Activated T-cell treated with anti-CD3 and anti-CD28 coated beads, Interleukin-2, amount 50 U/mL, for 72 hours (primary cell): Measurements from ENCODE around the gene NHS. TPM values are rescaled to one million over a fixed set of nuclear protein-coding genes. Genes with fewer than 3 reads are reported as not detected.

Experiments
- ATAC-seq, 2 donors: fragments of 150-1000 bp; cut with Tn5 transposase; replicated peaks in 1 of 2; 2 replicates each; pipeline ENCODE4 v1.10.0; 2021; ENCODE audit warnings: moderate library complexity in 2 of 2, mild to moderate bottlenecking in 1 of 2
- DNase-seq, 2 donors: peaks; one replicate each; pipeline ENCODE4 v3.0.0; 2021 to 2022; ENCODE audit warnings: mixed read lengths in 1 of 2
- H3K27ac Mint-ChIP-seq: one replicate; pipeline ENCODE4 v1.8.0; 2022; ENCODE audit warnings: mild to moderate bottlenecking, moderate library complexity, mixed read lengths
- H3K27me3 Mint-ChIP-seq: one replicate; pipeline ENCODE4 v1.8.0; 2022; ENCODE audit warnings: low read depth, mixed read lengths
- H3K36me3 Mint-ChIP-seq, 2 donors: one replicate each; pipeline ENCODE4 v1.8.0; 2022; ENCODE audit warnings: mixed read lengths in 2 of 2, mild to moderate bottlenecking in 1 of 2; ENCODE audit not compliant: insufficient read depth in 2 of 2
- H3K4me1 Mint-ChIP-seq: one replicate; pipeline ENCODE4 v1.8.0; 2022; ENCODE audit warnings: low read depth, mixed read lengths
- H3K4me3 Mint-ChIP-seq, 2 donors: one replicate each; pipeline ENCODE4 v1.8.0; 2022; ENCODE audit warnings: mild to moderate bottlenecking in 2 of 2, mixed read lengths in 2 of 2, moderate library complexity in 2 of 2
- H3K9me3 Mint-ChIP-seq, 2 donors: one replicate each; pipeline ENCODE4 v1.8.0; 2022; ENCODE audit warnings: mixed read lengths in 2 of 2
- total RNA-seq, 2 donors: library from RNA; stranded (reverse); gene quantifications; one replicate each; pipeline ENCODE4 v1.2.3, GENCODE V29; 2022

The NHS gene
- total RNA-seq, 2 donors from 2014 or later = 6.6 to 11.4 TPM

DNA sequence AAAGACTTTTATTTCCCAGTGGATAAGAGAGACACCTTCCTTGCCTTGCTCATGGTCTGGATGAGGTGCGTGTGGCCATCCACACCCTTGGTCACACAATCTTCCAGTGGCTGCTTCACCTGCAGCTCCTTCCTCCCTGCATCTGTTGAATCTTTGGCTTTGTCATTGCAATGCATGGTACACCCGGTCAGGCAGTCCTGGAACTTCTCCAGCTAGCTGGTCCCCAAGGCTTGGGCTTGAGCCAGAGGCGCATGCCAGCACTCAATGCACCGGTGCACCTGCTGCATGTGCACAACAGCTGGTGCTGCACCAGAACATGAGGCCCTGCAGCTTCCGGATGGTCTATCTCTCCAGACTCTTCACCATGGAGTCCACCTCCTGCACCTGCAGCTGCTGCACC, 394.0 kb downstream of the NHS start:
- Mint-ChIP-seq H3K9me3 (no peaks in the 10 kb centered on the region), H3K27me3 (no peaks in the 10 kb centered on the region), H3K4me3 (no peak overlapping the region), H3K27ac (no peak overlapping the region), H3K4me1 (no peaks in the 10 kb centered on the region), H3K36me3 (no peaks in the 10 kb centered on the region)
- DNase-seq (no peak), ATAC-seq (no peak)

DNA sequence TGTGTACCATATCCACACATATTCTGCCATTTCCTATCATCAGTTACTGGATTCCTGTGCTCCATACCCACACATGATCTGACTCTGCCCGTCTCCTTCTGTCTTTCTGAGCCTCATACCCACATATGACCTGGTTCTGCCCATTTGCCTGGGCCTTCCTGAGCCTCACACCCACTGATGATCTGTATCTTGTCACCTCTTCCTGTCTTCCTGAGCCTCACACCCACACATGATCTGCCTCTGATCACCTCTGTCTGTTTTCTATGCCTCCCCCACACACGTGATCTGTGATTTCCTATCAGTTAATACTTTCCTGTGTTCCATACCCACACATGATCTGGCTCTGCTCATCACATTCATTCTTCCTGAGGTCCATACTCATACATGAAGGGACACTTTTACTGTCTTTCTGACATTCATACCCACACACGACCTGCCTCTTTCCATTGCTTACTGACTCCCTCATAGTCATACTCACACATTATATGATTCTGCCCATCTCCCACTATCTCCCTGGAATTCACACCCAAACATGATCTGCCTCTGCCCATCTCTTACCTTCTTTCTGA, 394.8 kb downstream of the NHS start:
- DNase-seq (no peak), ATAC-seq (peak; percentile 34 to 35)

DNA sequence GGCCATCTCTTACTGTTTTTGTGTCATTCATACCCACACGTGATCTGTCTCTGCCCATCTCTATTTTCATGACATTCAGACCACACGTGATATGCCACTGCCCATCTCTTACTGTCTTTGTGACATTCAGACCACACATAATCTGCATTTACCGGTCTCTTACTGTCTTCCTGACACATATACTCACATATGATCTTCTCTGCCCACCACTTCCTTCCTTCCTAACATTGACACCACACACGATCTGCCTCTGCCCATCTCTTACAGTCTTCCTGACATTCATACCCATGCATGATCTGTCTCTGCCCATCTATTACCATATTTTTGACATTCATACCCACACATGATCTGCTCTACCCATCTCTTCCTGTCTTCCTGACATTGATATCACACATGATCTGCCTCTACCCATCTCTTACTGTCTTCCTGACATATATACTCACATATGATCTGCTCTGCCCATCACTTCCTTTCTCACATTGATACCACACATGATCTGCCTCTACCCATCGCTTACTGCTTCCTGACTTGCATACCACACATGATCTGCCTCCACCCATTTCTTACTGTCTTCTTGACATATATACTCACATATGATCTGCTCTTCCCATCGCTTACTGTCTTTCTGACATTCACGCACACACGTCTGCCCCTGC, 398.3 kb downstream of the NHS start:
- Mint-ChIP-seq H3K27ac (no peak overlapping the region), H3K4me3 (no peak overlapping the region), H3K36me3 (no peaks in the 10 kb centered on the region), H3K4me1 (no peaks in the 10 kb centered on the region), H3K27me3 (no peaks in the 10 kb centered on the region), H3K9me3 (no peaks in the 10 kb centered on the region)
- no peak for DNase-seq
- ATAC-seq = peak; percentile 44 to 48

More for the DNA sequence above, 394.8 kb downstream of the NHS start:
- Mint-ChIP-seq H3K27ac (no peak overlapping the region), H3K4me1 (no peaks in the 10 kb centered on the region), H3K36me3 (no peaks in the 10 kb centered on the region), H3K4me3 (no peak overlapping the region), H3K27me3 (no peaks in the 10 kb centered on the region), H3K9me3 (no peaks in the 10 kb centered on the region)

DNA sequence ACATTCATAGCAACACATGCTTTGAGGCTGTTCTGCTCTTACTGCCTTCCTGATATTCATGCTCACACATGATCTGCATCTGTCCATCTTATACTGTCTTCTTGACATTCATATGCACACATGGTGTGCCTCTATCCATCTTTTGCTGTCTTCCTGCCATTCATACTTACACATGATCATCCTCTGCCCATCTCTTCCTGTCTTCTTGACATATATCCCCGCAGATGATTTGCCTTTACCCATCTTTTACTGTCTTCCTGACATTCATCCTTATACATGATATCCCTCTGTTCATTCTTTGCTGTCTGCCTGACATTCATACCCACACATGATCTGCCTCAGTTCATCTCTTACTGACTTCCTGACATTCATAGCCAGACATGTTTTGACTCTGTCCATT, 399.1 kb downstream of the NHS start:
- no peak overlapping the region for H3K4me3 Mint-ChIP-seq
- no peaks in the 10 kb centered on the region for H3K27me3 Mint-ChIP-seq
- ATAC-seq = no peak
- DNase-seq = no peak
- H3K36me3 Mint-ChIP-seq = no peaks in the 10 kb centered on the region
- H3K9me3 Mint-ChIP-seq = no peaks in the 10 kb centered on the region
- peaks cover 6% of the 10 kb centered on the region for H3K4me1 Mint-ChIP-seq
- no peak overlapping the region for H3K27ac Mint-ChIP-seq

DNA sequence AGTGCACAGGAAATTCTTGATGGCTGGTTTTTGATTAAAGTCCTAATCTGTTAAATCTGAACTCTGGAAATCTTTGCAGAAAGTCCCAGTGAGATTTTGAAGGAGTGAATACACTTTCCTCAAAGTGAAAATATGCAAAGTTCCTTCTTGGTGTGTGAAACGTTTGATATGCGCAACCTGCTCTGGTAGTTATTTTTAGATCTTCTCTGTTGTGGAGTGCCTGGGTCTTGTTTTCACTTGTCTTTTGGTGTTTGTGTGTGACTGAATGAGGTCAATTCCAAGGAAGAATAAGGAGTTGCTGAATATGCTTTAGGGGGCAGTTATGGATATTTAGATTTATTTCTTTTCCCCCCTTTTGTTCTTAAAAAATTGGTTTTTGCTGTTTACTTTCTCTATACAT, 404.0 kb downstream of the NHS start:
- H3K27ac Mint-ChIP-seq = no peak overlapping the region
- peaks cover 0 to 2% of the 10 kb centered on the region in 2 donors for H3K36me3 Mint-ChIP-seq
- no peak for ATAC-seq
- H3K4me3 Mint-ChIP-seq = peak overlapping the region; percentile 1 to 17
- peaks cover 2% of the 10 kb centered on the region in 2 donors for H3K9me3 Mint-ChIP-seq
- DNase-seq = no peak
- H3K4me1 Mint-ChIP-seq = peaks cover 9% of the 10 kb centered on the region
- no peaks in the 10 kb centered on the region for H3K27me3 Mint-ChIP-seq

DNA sequence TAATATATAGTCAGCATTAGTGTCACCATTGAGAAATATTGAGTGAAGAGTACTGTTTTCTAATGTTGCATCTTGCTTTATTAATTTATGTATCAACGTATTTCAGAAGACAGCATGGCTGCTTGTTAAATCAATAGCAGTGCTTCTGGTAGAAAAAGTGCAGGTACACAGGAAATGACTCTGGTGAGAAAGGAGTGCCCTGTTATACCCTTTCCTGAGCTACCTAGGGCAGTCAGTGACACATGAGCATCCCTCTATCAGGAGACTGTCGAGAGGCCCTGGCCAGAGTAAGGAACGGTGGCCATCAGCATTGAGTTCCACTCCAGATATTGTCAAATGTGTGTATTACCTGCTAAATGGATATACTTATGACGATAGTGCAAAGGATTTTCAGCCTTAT, 404.4 kb downstream of the NHS start:
- Mint-ChIP-seq H3K4me1 (peaks cover 9% of the 10 kb centered on the region), H3K36me3 (peaks cover 0 to 2% of the 10 kb centered on the region in 2 donors), H3K4me3 (peak overlapping the region in 1 of 2 donors; percentile 17), H3K27me3 (no peaks in the 10 kb centered on the region), H3K9me3 (peaks cover 2% of the 10 kb centered on the region in 2 donors), H3K27ac (no peak overlapping the region)
- DNase-seq (no peak), ATAC-seq (no peak)
